Esophagus squamous epithelium (tissue), 4 donors: ENCODE results near the gene NPM3.

ENCODE experiments used
- CTCF ChIP-seq, 6 experiments: fragments of 450-650 bp in 4 of 6; fragments of 200-600 bp in 2 of 6; sonication (generic) in 2 of 6; IDR thresholded peaks; one replicate each; pipeline ENCODE4 v1.5.1; 2016 to 2019; ENCODE audit warnings: antibody characterized with exemption in 6 of 6, mild to moderate bottlenecking in 4 of 6, moderate library complexity in 4 of 6
- POLR2A ChIP-seq, 4 donors: fragments of 450-650 bp; IDR thresholded peaks; one replicate each; pipeline ENCODE4 v1.6.1; 2017; ENCODE audit warnings: antibody characterized with exemption in 4 of 4, mild to moderate bottlenecking in 4 of 4, moderate library complexity in 3 of 4

GRCh38 chr10:101828766-101829551 lies 45.7 kb upstream of the NPM3 start:
- TF ChIP-seq CTCF (IDR thresholded peaks at IDR 0.05), result no peak
- TF ChIP-seq POLR2A (IDR thresholded peaks at IDR 0.05), result no peak
